ENCODE results near the gene SEMA3C.

The SEMA3C gene

GRCh38 chr7:80806663-80807062, 112.2 kb downstream of the SEMA3C start:
- no peaks in the 10 kb centered on the region for H3K36me3 ChIP-seq (ENCODE audit: insufficient read depth, low read length)
- TF ChIP-seq EZH2phosphoT487 (IDR thresholded peaks at IDR 0.05; ENCODE audit: borderline replicate concordance) (no peak), CTCF (conservative IDR thresholded peaks at IDR 0.05; ENCODE audit: low read length) (no peak)
- no peaks in the 10 kb centered on the region for H3K4me1 ChIP-seq (ENCODE audit: insufficient read depth, low read length, poor library complexity, severe bottlenecking)
- no peak overlapping the region for H3K4me3 ChIP-seq (ENCODE audit: low read length, poor library complexity, severe bottlenecking)
- H2AFZ ChIP-seq (ENCODE audit: low read length) = no peak overlapping the region
- no peaks in the 10 kb centered on the region for H3K27me3 ChIP-seq (ENCODE audit: insufficient read depth, low read length, poor library complexity, severe bottlenecking)
- H4K20me1 ChIP-seq (ENCODE audit: insufficient read depth, low read length, poor library complexity, severe bottlenecking) = no peaks in the 10 kb centered on the region
- no peaks in the 10 kb centered on the region for H3F3A ChIP-seq (ENCODE audit: low read depth)
- H3K9me2 ChIP-seq (replicated peaks; ENCODE audit: low read depth, low read length) = no peaks in the 10 kb centered on the region
- no peaks in the 10 kb centered on the region for H3K9me3 ChIP-seq (ENCODE audit: insufficient read depth, low read depth, low read length)
- no peaks in the 10 kb centered on the region for H3K79me2 ChIP-seq (ENCODE audit: insufficient read depth, low read length)
- no peak overlapping the region for H3K9ac ChIP-seq (ENCODE audit: low read depth, low read length, poor library complexity, severe bottlenecking)
- no peak overlapping the region for H3K4me2 ChIP-seq (ENCODE audit: low read depth, low read length, poor library complexity, severe bottlenecking)

DNA sequence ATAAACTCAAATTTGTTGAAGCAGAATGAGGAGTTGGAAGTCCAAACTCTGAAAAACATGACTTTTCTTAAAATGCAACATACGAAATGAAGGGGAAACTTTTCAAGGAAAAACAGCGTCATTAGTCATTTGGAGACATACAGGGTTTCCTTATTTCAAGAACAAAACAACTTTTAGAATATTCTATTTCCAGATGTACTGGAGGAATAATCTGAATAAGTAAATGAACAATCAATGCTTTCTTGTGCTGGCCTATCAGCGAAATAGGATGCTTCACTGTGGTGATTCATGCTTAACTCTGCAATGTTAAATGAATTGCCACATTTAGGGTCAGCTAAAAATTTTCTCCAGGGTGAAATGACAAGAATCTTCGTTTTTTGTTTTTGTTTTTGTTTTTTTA, 114.3 kb downstream of the SEMA3C start:
- no peaks in the 10 kb centered on the region for H3K9me3 ChIP-seq (ENCODE audit: insufficient read depth, low read depth, low read length)
- no peak for TF ChIP-seq CTCF (conservative IDR thresholded peaks at IDR 0.05; ENCODE audit: low read length)
- no peaks in the 10 kb centered on the region for H3K4me1 ChIP-seq (ENCODE audit: insufficient read depth, low read length, poor library complexity, severe bottlenecking)
- H2AFZ ChIP-seq (ENCODE audit: low read length) = no peak overlapping the region
- no peak overlapping the region for H3K4me2 ChIP-seq (ENCODE audit: low read depth, low read length, poor library complexity, severe bottlenecking)
- no peaks in the 10 kb centered on the region for H3K36me3 ChIP-seq (ENCODE audit: insufficient read depth, low read length)
- H3F3A ChIP-seq (ENCODE audit: low read depth) = no peaks in the 10 kb centered on the region
- H3K27me3 ChIP-seq (ENCODE audit: insufficient read depth, low read length, poor library complexity, severe bottlenecking) = no peaks in the 10 kb centered on the region
- no peaks in the 10 kb centered on the region for H3K79me2 ChIP-seq (ENCODE audit: insufficient read depth, low read length)
- no peak overlapping the region for H3K9ac ChIP-seq (ENCODE audit: low read depth, low read length, poor library complexity, severe bottlenecking)
- no peak overlapping the region for H3K4me3 ChIP-seq (ENCODE audit: low read length, poor library complexity, severe bottlenecking)
- H3K9me2 ChIP-seq (replicated peaks; ENCODE audit: low read depth, low read length) = no peaks in the 10 kb centered on the region
- H4K20me1 ChIP-seq (ENCODE audit: insufficient read depth, low read length, poor library complexity, severe bottlenecking) = no peaks in the 10 kb centered on the region

DNA sequence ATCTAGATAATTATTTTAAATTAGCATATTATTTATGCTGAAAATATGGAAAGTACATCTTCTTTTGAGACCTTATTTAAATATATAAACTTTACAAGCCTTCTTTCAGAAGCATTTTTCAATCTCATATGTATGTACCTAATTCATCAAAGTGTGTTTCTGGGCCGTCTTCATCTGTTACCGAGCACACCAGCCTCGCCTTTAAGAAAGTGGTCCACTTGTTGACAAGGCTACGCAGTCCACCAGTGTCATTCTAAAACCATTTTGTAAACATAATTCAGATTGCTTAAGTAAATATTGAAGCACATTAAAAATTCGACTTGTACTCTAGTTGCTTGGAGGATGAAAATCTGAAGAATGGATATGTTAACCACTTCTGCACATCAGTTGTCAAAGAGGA, 116.3 kb downstream of the SEMA3C start:
- Histone ChIP-seq H3K9me2 (replicated peaks; ENCODE audit: low read depth, low read length) (no peaks in the 10 kb centered on the region), H4K20me1 (ENCODE audit: insufficient read depth, low read length, poor library complexity, severe bottlenecking) (no peaks in the 10 kb centered on the region), H3F3A (ENCODE audit: low read depth) (no peaks in the 10 kb centered on the region), H3K4me1 (ENCODE audit: insufficient read depth, low read length, poor library complexity, severe bottlenecking) (no peaks in the 10 kb centered on the region), H3K36me3 (ENCODE audit: insufficient read depth, low read length) (no peaks in the 10 kb centered on the region), H3K9me3 (ENCODE audit: insufficient read depth, low read depth, low read length) (no peaks in the 10 kb centered on the region), H3K27me3 (ENCODE audit: insufficient read depth, low read length, poor library complexity, severe bottlenecking) (no peaks in the 10 kb centered on the region), H2AFZ (ENCODE audit: low read length) (no peak overlapping the region), H3K79me2 (ENCODE audit: insufficient read depth, low read length) (no peaks in the 10 kb centered on the region), H3K4me3 (ENCODE audit: low read length, poor library complexity, severe bottlenecking) (no peak overlapping the region), H3K9ac (ENCODE audit: low read depth, low read length, poor library complexity, severe bottlenecking) (no peak overlapping the region), H3K4me2 (ENCODE audit: low read depth, low read length, poor library complexity, severe bottlenecking) (no peak overlapping the region)
- no peak for TF ChIP-seq EZH2phosphoT487 (IDR thresholded peaks at IDR 0.05; ENCODE audit: borderline replicate concordance)
- no peak for TF ChIP-seq CTCF (conservative IDR thresholded peaks at IDR 0.05; ENCODE audit: low read length)

Data from Loucy (cell line).